K562 (cell line): ENCODE data around the gene SLC8A1. TPM values are rescaled to one million over a fixed set of nuclear protein-coding genes. Genes with fewer than 3 reads are reported as not detected.

Experiments
- ATAC-seq: fragments of 200-7000 bp; cut with Tn5 transposase; 3 replicates; pipeline ENCODE4 v1.9.1; 2020; ENCODE audit warnings: moderate library complexity
- BruUV-seq: library from RNA; stranded (reverse); fragments of 400-500 nt; replicated peaks from 2 replicates; lab custom pipeline; 2021; lab: Mats Ljungman, UMichigan
- CTCF ChIA-PET: fragments of 300-600 bp; formaldehyde crosslinking; extraction: SDS; loops from one replicate; lab custom pipeline; 2021; ENCODE audit warnings: low intra/inter-chr PET ratio; lab: Yijun Ruan, JAX
- POLR2A ChIA-PET: fragments of 300-600, 350-650 bp; sonication (Branson Sonifier 250); formaldehyde crosslinking; extraction: SDS; loops from one replicate; lab custom pipeline; 2021; ENCODE audit warnings: antibody characterized with exemption, inconsistent platforms; lab: Yijun Ruan, JAX
- DNase-seq, 4 experiments: peaks; one replicate each; pipeline versions ENCODE4 v3.0.0 to v3.0.0-alpha.2; 2011 to 2018; ENCODE audit warnings: low spot score in 3 of 4, mixed read lengths in 3 of 4; ENCODE audit errors: extremely low read depth in 1 of 4
- FAIRE-seq: peaks from 2 replicates; lab custom pipeline; 2011; peaks lifted over from hg19 to GRCh38; lab: Jason Lieb, UNC
- H2AFZ ChIP-seq: 2 replicates; pipeline ENCODE4 v1.6.0; 2011; ENCODE audit warnings: low read depth, low read length, control low read depth, inconsistent platforms
- H3K27ac ChIP-seq: fragments of 200-600 bp; 3 replicates; pipeline ENCODE4 v1.8.0; 2011; ENCODE audit warnings: low read depth, mild to moderate bottlenecking, control low read depth, inconsistent platforms, low read length, moderate library complexity, mixed read lengths; ENCODE audit errors: extremely low read depth
- H3K27me3 ChIP-seq, 2 experiments: fragments of 300-600 bp in 1 of 2; 2 replicates in 1 of 2; 3 replicates in 1 of 2; pipeline versions ENCODE4 v1.6.0 to v1.8.0; 2011; ENCODE audit warnings: inconsistent platforms in 2 of 2, low read length in 2 of 2, mild to moderate bottlenecking in 1 of 2, mixed read lengths in 1 of 2, moderate library complexity in 1 of 2; ENCODE audit not compliant: control insufficient read depth in 2 of 2, insufficient read depth in 2 of 2
- H3K36me3 ChIP-seq: fragments of 300-600 bp; 3 replicates; pipeline ENCODE4 v1.8.0; 2011; ENCODE audit warnings: mild to moderate bottlenecking, low read length, inconsistent platforms; ENCODE audit not compliant: control insufficient read depth, insufficient read depth
- H3K4me1 ChIP-seq, 2 experiments: fragments of 200-600 bp in 1 of 2; replicated peaks in 1 of 2; 2 replicates in 1 of 2; 3 replicates in 1 of 2; pipeline versions ENCODE4 v1.5.1 to v1.8.0; 2011; ENCODE audit warnings: inconsistent platforms in 2 of 2, low read length in 2 of 2, mild to moderate bottlenecking in 1 of 2, mixed read lengths in 1 of 2, moderate library complexity in 1 of 2; ENCODE audit not compliant: control insufficient read depth in 2 of 2, insufficient read depth in 2 of 2
- H3K4me2 ChIP-seq: 2 replicates; pipeline ENCODE4 v1.6.1; 2011; ENCODE audit warnings: low read length, control low read depth, inconsistent platforms, mixed read lengths; ENCODE audit not compliant: insufficient read depth
- H3K4me3 ChIP-seq: fragments of 200-600 bp; sonication (generic), shearing (Covaris generic); 2 replicates; pipeline ENCODE4 v1.5.1; 2016; ENCODE audit warnings: control low read depth, inconsistent platforms
- H3K79me2 ChIP-seq: fragments of 200-600 bp; 3 replicates; pipeline ENCODE4 v1.8.0; 2011; ENCODE audit warnings: low read length, inconsistent platforms; ENCODE audit not compliant: control insufficient read depth, insufficient read depth
- H3K9ac ChIP-seq, 2 experiments: 2 replicates each; pipeline versions ENCODE4 v1.6.0 to v1.6.1; 2011; ENCODE audit warnings: low read depth in 2 of 2, low read length in 2 of 2, control low read depth in 1 of 2, inconsistent platforms in 1 of 2, mild to moderate bottlenecking in 1 of 2, mixed read lengths in 1 of 2; ENCODE audit not compliant: insufficient read depth in 1 of 2
- H3K9me1 ChIP-seq: one replicate; pipeline ENCODE4 v1.6.0; 2011; ENCODE audit warnings: inconsistent platforms, mild to moderate bottlenecking, low read length, moderate library complexity; ENCODE audit not compliant: control insufficient read depth, insufficient read depth
- H3K9me3 ChIP-seq: replicated peaks from 2 replicates; pipeline ENCODE4 v1.5.1; 2011; ENCODE audit warnings: low read depth, low read length, inconsistent platforms; ENCODE audit not compliant: control insufficient read depth, insufficient read depth
- H4K20me1 ChIP-seq: replicated peaks from 2 replicates; pipeline ENCODE4 v1.6.1; 2011; ENCODE audit warnings: low read length, inconsistent platforms, mixed read lengths; ENCODE audit not compliant: control insufficient read depth, insufficient read depth
- FOXJ2 ChIP-seq: fragments of 200-800 bp; sonication (Bioruptor generic); IDR thresholded peaks from 2 replicates; pipeline ENCODE4 v1.6.1; 2016; ENCODE audit warnings: missing genetic modification characterization, missing compliant biosample characterization
- SMARCE1 ChIP-seq: fragments of 450-650 bp; IDR thresholded peaks from 2 replicates; pipeline ENCODE4 v1.7.1; 2016; ENCODE audit warnings: mild to moderate bottlenecking
- SUPT5H ChIP-seq: fragments of 450-650 bp; IDR thresholded peaks from 2 replicates; pipeline ENCODE4 v1.6.1; 2016
- TOE1 ChIP-seq, 2 experiments: fragments of 450-650 bp in 1 of 2; sonication (generic) in 1 of 2; formaldehyde crosslinking in 1 of 2; IDR thresholded peaks; 2 replicates each; pipeline versions ENCODE4 v1.7.1 to v1.8.0; 2016 to 2022; ENCODE audit warnings: borderline replicate concordance in 2 of 2, mild to moderate bottlenecking in 2 of 2, antibody characterized with exemption in 1 of 2, inconsistent platforms in 1 of 2, low read depth in 1 of 2, missing genetic modification reagents in 1 of 2, moderate library complexity in 1 of 2
- ZC3H11A ChIP-seq: IDR thresholded peaks from 2 replicates; pipeline ENCODE4 v1.6.1; 2012; ENCODE audit warnings: low read depth, low read length, improper control_type of control experiment
- ZC3H8 ChIP-seq: fragments of 450-650 bp; IDR thresholded peaks from 2 replicates; pipeline ENCODE4 v1.6.1; 2017
- ZNF197 ChIP-seq: fragments of 200-800 bp; sonication (Bioruptor generic); IDR thresholded peaks from 2 replicates; pipeline ENCODE4 v1.6.1; 2016; ENCODE audit warnings: low read depth, missing genetic modification characterization, missing compliant biosample characterization
- ZNF239 ChIP-seq: fragments of 250-450 bp; sonication (Bioruptor Pico); IDR thresholded peaks from 2 replicates; pipeline ENCODE4 v1.4.0; 2020; ENCODE audit warnings: mild to moderate bottlenecking
- ZNF75A ChIP-seq: fragments of 450-650 bp; formaldehyde crosslinking; IDR thresholded peaks from 2 replicates; pipeline ENCODE4 v1.4.0; 2020; ENCODE audit warnings: mild to moderate bottlenecking
- WGBS: fragments of 100-300 bp; shearing (Covaris generic); methylation state at CpG from one replicate; pipeline ENCODE4 v1.1.6; 2016; ENCODE audit warnings: low coverage, mixed read lengths; ENCODE audit not compliant: insufficient coverage; ENCODE audit errors: missing lambda C conversion rate; 5-methylcytosine and 5-hydroxymethylcytosine counted together
- in situ Hi-C: fragments of 300-500 bp; cut with MboI; formaldehyde crosslinking; loops from 4 replicates; pipeline ENCODE4 v1.15.0; 2018; ENCODE audit warnings: inconsistent platforms, mixed read lengths
- intact Hi-C: fragments of 100-400 bp; cut with micrococcal nuclease; formaldehyde crosslinking; loops from 2 replicates; pipeline ENCODE4 v1.14.2; 2022
- polyA plus RNA-seq, 8 experiments: library from polyadenylated mRNA; depleted of rRNA in 4 of 8; stranded (reverse) in 5 of 8; unstranded in 3 of 8; fragments of >200 nt; fragmentation: Nextera tagmentation in 2 of 8; fragmentation: Illumina TruSeq in 1 of 8; extraction: Ambion mirVana in 2 of 8; extraction: Trizol in 1 of 8; gene quantifications; 2 replicates each; pipeline versions ENCODE4 v1.2.1 to v1.2.3, GENCODE V29; 2011 to 2014; ENCODE audit warnings: inconsistent platforms in 1 of 8, missing spikeins in 1 of 8
- total RNA-seq, 7 experiments: library from RNA; depleted of rRNA in 6 of 7; stranded (reverse); fragments of >200 nt in 6 of 7; fragmentation: Illumina TruSeq in 2 of 7; extraction: Trizol in 2 of 7; gene quantifications; 2 replicates each; pipeline versions ENCODE4 v1.2.1 to v1.2.3, GENCODE V29; 2011 to 2021; ENCODE audit warnings: low replicate concordance in 1 of 7
- TF ChIP-seq, protein P1 (sequence below): fragments of 450-650 bp; IDR thresholded peaks from 2 replicates; pipeline ENCODE4 v1.6.1; 2014; ENCODE audit warnings: low read depth, mild to moderate bottlenecking, moderate library complexity, borderline replicate concordance
- TF ChIP-seq, protein P2 (sequence below), 2 experiments: fragments of 450-650 bp in 1 of 2; sonication (generic) in 1 of 2; formaldehyde crosslinking; conservative IDR thresholded peaks; 2 replicates each; pipeline versions ENCODE4 v1.4.0 to v1.8.1; 2020 to 2022; ENCODE audit warnings: mild to moderate bottlenecking in 1 of 2, missing genetic modification reagents in 1 of 2
- TF ChIP-seq, protein P3 (sequence below): fragments of 450-650 bp; IDR thresholded peaks from 2 replicates; pipeline ENCODE4 v1.6.1; 2017; ENCODE audit warnings: mild to moderate bottlenecking, moderate library complexity
- TF ChIP-seq, protein P4 (sequence below): fragments of 450-650 bp; formaldehyde crosslinking; IDR thresholded peaks from 2 replicates; pipeline ENCODE4 v1.4.0; 2020; ENCODE audit warnings: mild to moderate bottlenecking

SLC8A1 gene
- total and polyA plus RNA-seq, 9 of the 15 experiments (the other 6 are each of a cell fraction or from before 2014, with no cell fraction given), result not detected

DNA sequence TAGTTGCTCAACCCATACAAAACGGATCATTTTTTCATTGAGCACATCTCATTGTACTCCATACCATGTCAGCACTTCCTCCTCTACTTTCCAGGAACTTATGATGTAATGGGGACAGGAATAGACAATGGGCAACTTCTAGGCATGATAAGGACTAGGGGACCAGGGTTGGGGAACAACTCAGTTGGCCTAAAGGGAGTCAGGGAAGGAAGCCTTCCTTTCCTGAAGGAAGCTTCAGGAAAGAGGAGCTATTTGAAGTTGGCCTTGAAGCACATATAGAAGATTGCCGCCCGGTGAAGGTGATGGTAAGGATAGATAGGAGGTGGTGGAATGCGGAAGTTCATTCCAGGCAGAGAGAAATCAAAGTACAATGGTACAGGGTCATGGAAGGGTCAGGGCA, 283.9 kb downstream of the SLC8A1 start (continued):
- TF ChIP-seq TOE1 (IDR thresholded peaks at IDR 0.05; ENCODE audit: borderline replicate concordance), result no peak
- TF ChIP-seq TOE1 (CRISPR knock-in tag; IDR thresholded peaks at IDR 0.05; ENCODE audit: borderline replicate concordance, low read depth), result no peak
- TF ChIP-seq SUPT5H, result no peak
- no peak for TF ChIP-seq SMARCE1
- TF ChIP-seq, protein P1, sequence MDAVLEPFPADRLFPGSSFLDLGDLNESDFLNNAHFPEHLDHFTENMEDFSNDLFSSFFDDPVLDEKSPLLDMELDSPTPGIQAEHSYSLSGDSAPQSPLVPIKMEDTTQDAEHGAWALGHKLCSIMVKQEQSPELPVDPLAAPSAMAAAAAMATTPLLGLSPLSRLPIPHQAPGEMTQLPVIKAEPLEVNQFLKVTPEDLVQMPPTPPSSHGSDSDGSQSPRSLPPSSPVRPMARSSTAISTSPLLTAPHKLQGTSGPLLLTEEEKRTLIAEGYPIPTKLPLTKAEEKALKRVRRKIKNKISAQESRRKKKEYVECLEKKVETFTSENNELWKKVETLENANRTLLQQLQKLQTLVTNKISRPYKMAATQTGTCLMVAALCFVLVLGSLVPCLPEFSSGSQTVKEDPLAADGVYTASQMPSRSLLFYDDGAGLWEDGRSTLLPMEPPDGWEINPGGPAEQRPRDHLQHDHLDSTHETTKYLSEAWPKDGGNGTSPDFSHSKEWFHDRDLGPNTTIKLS, result no peak
- TF ChIP-seq, protein P2, sequence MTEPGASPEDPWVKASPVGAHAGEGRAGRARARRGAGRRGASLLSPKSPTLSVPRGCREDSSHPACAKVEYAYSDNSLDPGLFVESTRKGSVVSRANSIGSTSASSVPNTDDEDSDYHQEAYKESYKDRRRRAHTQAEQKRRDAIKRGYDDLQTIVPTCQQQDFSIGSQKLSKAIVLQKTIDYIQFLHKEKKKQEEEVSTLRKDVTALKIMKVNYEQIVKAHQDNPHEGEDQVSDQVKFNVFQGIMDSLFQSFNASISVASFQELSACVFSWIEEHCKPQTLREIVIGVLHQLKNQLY (CRISPR knock-in tag; conservative IDR thresholded peaks at IDR 0.05), result no peak
- no peak for TF ChIP-seq ZNF75A (CRISPR knock-in tag)
- no peak for TF ChIP-seq ZNF239 (CRISPR knock-in tag)

DNA sequence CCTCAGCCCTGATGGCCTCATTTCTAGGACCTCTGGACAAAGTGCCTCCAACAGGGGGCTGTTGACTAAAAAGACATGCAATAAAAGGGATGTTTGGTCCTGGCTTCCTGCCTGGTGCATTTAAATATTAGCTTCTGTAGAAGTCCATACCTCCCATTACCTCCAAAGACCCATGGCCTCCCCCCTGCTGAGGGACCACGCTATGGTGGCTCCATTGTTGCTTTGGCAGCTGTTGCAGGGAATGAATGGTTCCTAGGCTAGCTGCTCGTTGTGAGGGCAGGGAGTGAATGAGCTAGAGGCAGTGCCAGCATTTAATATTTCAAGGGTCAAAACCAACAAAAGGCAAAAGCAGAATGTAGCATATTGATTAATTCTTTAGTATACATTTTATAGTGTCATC, 285.9 kb downstream of the SLC8A1 start:
- WGBS, result 0% methylated on average over 2 of the region's 2 CpGs
- in situ Hi-C loops (no loop called here), intact Hi-C loops (no loop called here)
- no peaks in the 10 kb centered on the region for H3K9me3 ChIP-seq
- FAIRE-seq, result no peak
- CTCF ChIA-PET, result no interaction called here
- no peak overlapping the region for H3K27ac ChIP-seq
- no peaks in the 10 kb centered on the region for H3K27me3 ChIP-seq
- no peak overlapping the region for H3K9ac ChIP-seq
- no peaks in the 10 kb centered on the region for H4K20me1 ChIP-seq
- H3K36me3 ChIP-seq, result no peaks in the 10 kb centered on the region
- POLR2A ChIA-PET, result no interaction called here
- no peak overlapping the region for H2AFZ ChIP-seq
- H3K4me2 ChIP-seq, result no peak overlapping the region
- BruUV-seq, result no TSS peak
- H3K79me2 ChIP-seq, result no peaks in the 10 kb centered on the region
- H3K4me3 ChIP-seq, result no peak overlapping the region
- H3K9me1 ChIP-seq, result no peaks in the 10 kb centered on the region
- H3K4me1 ChIP-seq, result no peaks in the 10 kb centered on the region
- DNase-seq, result no peak
- ATAC-seq, result no peak
- TF ChIP-seq, protein P2 (CRISPR knock-in tag; conservative IDR thresholded peaks at IDR 0.05), result no peak
- TF ChIP-seq ZC3H11A, result no peak
- TF ChIP-seq ZC3H8, result no peak
- no peak for TF ChIP-seq ZNF197 (CRISPR knock-in tag)
- TF ChIP-seq FOXJ2 (tag), result no peak
- TF ChIP-seq, protein P3, sequence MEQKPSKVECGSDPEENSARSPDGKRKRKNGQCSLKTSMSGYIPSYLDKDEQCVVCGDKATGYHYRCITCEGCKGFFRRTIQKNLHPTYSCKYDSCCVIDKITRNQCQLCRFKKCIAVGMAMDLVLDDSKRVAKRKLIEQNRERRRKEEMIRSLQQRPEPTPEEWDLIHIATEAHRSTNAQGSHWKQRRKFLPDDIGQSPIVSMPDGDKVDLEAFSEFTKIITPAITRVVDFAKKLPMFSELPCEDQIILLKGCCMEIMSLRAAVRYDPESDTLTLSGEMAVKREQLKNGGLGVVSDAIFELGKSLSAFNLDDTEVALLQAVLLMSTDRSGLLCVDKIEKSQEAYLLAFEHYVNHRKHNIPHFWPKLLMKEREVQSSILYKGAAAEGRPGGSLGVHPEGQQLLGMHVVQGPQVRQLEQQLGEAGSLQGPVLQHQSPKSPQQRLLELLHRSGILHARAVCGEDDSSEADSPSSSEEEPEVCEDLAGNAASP, result no peak
- TF ChIP-seq, protein P4, sequence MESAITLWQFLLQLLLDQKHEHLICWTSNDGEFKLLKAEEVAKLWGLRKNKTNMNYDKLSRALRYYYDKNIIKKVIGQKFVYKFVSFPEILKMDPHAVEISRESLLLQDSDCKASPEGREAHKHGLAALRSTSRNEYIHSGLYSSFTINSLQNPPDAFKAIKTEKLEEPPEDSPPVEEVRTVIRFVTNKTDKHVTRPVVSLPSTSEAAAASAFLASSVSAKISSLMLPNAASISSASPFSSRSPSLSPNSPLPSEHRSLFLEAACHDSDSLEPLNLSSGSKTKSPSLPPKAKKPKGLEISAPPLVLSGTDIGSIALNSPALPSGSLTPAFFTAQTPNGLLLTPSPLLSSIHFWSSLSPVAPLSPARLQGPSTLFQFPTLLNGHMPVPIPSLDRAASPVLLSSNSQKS (CRISPR knock-in tag), result no peak
